Mesothelial cell of epicardium (in vitro differentiated cells): ENCODE results near the gene FAM219B. TPM values are rescaled to one million over a fixed set of nuclear protein-coding genes. Genes with fewer than 3 reads are reported as not detected.
A peak's percentile ranks its signal among the peaks of the same experiment; 100 is the strongest.
"Not testable (repeated sequence)": the region's sequence is repeated elsewhere in the genome, so short reads cannot be mapped to it uniquely, and the experiment has no call there.

Experiments
- DNase-seq, 2 experiments: peaks; one replicate each; pipeline ENCODE4 v3.0.0; 2021; ENCODE audit warnings: low spot score in 2 of 2; ENCODE audit not compliant: unreplicated experiment in 2 of 2
- H3K27ac Mint-ChIP-seq: 2 replicates; pipeline ENCODE4 v1.8.0; 2021; ENCODE audit warnings: mixed read lengths
- H3K27me3 Mint-ChIP-seq: 2 replicates; pipeline ENCODE4 v1.8.0; 2021; ENCODE audit warnings: low read depth, mixed read lengths
- H3K36me3 Mint-ChIP-seq: 2 replicates; pipeline ENCODE4 v1.8.0; 2021; ENCODE audit warnings: mixed read lengths
- H3K4me1 Mint-ChIP-seq: 2 replicates; pipeline ENCODE4 v1.8.0; 2021; ENCODE audit warnings: mixed read lengths
- H3K4me3 Mint-ChIP-seq: 2 replicates; pipeline ENCODE4 v1.8.0; 2021; ENCODE audit warnings: mild to moderate bottlenecking, moderate library complexity, mixed read lengths
- H3K9me3 Mint-ChIP-seq: 2 replicates; pipeline ENCODE4 v1.8.0; 2021; ENCODE audit warnings: mixed read lengths
- CTCF ChIP-seq: fragments of 200-600 bp; sonication (generic); IDR thresholded peaks from one replicate; pipeline ENCODE4 v1.5.0; 2021; ENCODE audit warnings: antibody characterized with exemption; ENCODE audit not compliant: unreplicated experiment
- total RNA-seq: library from RNA; stranded (reverse); gene quantifications from 3 replicates; pipeline ENCODE4 v1.2.1, GENCODE V29; 2021

FAM219B gene
- total RNA-seq, 1 donor from 2014 or later: 74.1 TPM

GRCh38 chr15:74901612-74902063, 5.0 kb downstream of the FAM219B start:
- H3K36me3 Mint-ChIP-seq: peaks cover 14% of the 10 kb centered on the region
- no peaks in the 10 kb centered on the region for H3K9me3 Mint-ChIP-seq
- H3K27me3 Mint-ChIP-seq: no peaks in the 10 kb centered on the region
- peaks cover 14% of the 10 kb centered on the region for H3K4me1 Mint-ChIP-seq
- H3K27ac Mint-ChIP-seq: peak overlapping the region; percentile 34
- no peak overlapping the region for H3K4me3 Mint-ChIP-seq
- peak in 1 of 2 experiments; percentile 71 for DNase-seq
- peak; percentile 92 for TF ChIP-seq CTCF

GRCh38 chr15:74897300-74897701, 9.3 kb downstream of the FAM219B start:
- Mint-ChIP-seq H3K36me3 (peaks cover 26% of the 10 kb centered on the region), H3K9me3 (no peaks in the 10 kb centered on the region), H3K27ac (no peak overlapping the region), H3K4me3 (no peak overlapping the region), H3K4me1 (no peaks in the 10 kb centered on the region), H3K27me3 (no peaks in the 10 kb centered on the region)
- TF ChIP-seq CTCF: no peak
- DNase-seq: no peak

GRCh38 chr15:74896316-74896715, 10.3 kb downstream of the FAM219B start:
- no peak for TF ChIP-seq CTCF
- Mint-ChIP-seq H3K27ac (no peak overlapping the region), H3K9me3 (no peaks in the 10 kb centered on the region), H3K36me3 (peaks cover 28% of the 10 kb centered on the region), H3K27me3 (no peaks in the 10 kb centered on the region), H3K4me3 (no peak overlapping the region), H3K4me1 (no peaks in the 10 kb centered on the region)
- no peak for DNase-seq

GRCh38 chr15:74895830-74896229, 10.8 kb downstream of the FAM219B start:
- Mint-ChIP-seq H3K9me3 (no peaks in the 10 kb centered on the region), H3K27ac (no peak overlapping the region), H3K36me3 (peaks cover 26% of the 10 kb centered on the region), H3K4me3 (no peak overlapping the region), H3K27me3 (no peaks in the 10 kb centered on the region), H3K4me1 (peaks cover 2% of the 10 kb centered on the region)
- TF ChIP-seq CTCF: no peak
- DNase-seq: no peak

GRCh38 chr15:74894383-74894782, 12.3 kb downstream of the FAM219B start:
- not testable (repeated sequence) for H3K4me1 Mint-ChIP-seq, DNase-seq

GRCh38 chr15:74893627-74894026, 13.0 kb downstream of the FAM219B start:
- H3K4me3 Mint-ChIP-seq: no peak overlapping the region
- no peak for TF ChIP-seq CTCF
- H3K27me3 Mint-ChIP-seq: no peaks in the 10 kb centered on the region
- H3K4me1 Mint-ChIP-seq: peaks cover 17% of the 10 kb centered on the region
- no peaks in the 10 kb centered on the region for H3K9me3 Mint-ChIP-seq
- DNase-seq: no peak
- H3K36me3 Mint-ChIP-seq: peaks cover 20% of the 10 kb centered on the region
- H3K27ac Mint-ChIP-seq: no peak overlapping the region

More at GRCh38 chr15:74894383-74894782, 12.3 kb downstream of the FAM219B start:
- not testable (repeated sequence) for H3K4me3 Mint-ChIP-seq, H3K9me3 Mint-ChIP-seq, H3K27me3 Mint-ChIP-seq, H3K27ac Mint-ChIP-seq
- H3K36me3 Mint-ChIP-seq: peaks cover 20% of the 10 kb centered on the region
